Measurements from ENCODE around the gene PALLD.

The PALLD gene

GRCh38 chr4:168550064-168550766, 53.4 kb downstream of the PALLD start:
- DNase-seq: no peak
- in situ Hi-C loops (cut with MboI; ENCODE audit: low pct_unique_long_range_greater_than_20kb, low sequenced_read_pairs): no loop called here

GRCh38 chr4:168551211-168551610, 54.4 kb downstream of the PALLD start:
- DNase-seq: no peak
- in situ Hi-C loops (cut with MboI; ENCODE audit: low pct_unique_long_range_greater_than_20kb, low sequenced_read_pairs): no loop called here

GRCh38 chr4:168551945-168552695, 55.3 kb downstream of the PALLD start:
- peak; percentile 26 for DNase-seq
- in situ Hi-C loops (cut with MboI; ENCODE audit: low pct_unique_long_range_greater_than_20kb, low sequenced_read_pairs): no loop called here

GRCh38 chr4:168553714-168554370, 57.0 kb downstream of the PALLD start:
- DNase-seq: no peak
- in situ Hi-C loops (cut with MboI; ENCODE audit: low pct_unique_long_range_greater_than_20kb, low sequenced_read_pairs): no loop called here

GRCh38 chr4:168555437-168555836, 58.6 kb downstream of the PALLD start:
- in situ Hi-C loops (cut with MboI; ENCODE audit: low pct_unique_long_range_greater_than_20kb, low sequenced_read_pairs): no loop called here

GRCh38 chr4:168557658-168558057, 60.8 kb downstream of the PALLD start:
- in situ Hi-C loops (cut with MboI; ENCODE audit: low pct_unique_long_range_greater_than_20kb, low sequenced_read_pairs): no loop called here
- no peak for DNase-seq

More at GRCh38 chr4:168555437-168555836, 58.6 kb downstream of the PALLD start:
- no peak for DNase-seq

GRCh38 chr4:168558599-168558998, 61.7 kb downstream of the PALLD start:
- in situ Hi-C loops (cut with MboI; ENCODE audit: low pct_unique_long_range_greater_than_20kb, low sequenced_read_pairs): no loop called here

GRCh38 chr4:168560184-168561180, 63.6 kb downstream of the PALLD start:
- in situ Hi-C loops (cut with MboI; ENCODE audit: low pct_unique_long_range_greater_than_20kb, low sequenced_read_pairs): no loop called here
- DNase-seq: no peak

More at GRCh38 chr4:168558599-168558998, 61.7 kb downstream of the PALLD start:
- no peak for DNase-seq

GRCh38 chr4:168562041-168562571, 65.3 kb downstream of the PALLD start:
- DNase-seq: no peak
- in situ Hi-C loops (cut with MboI; ENCODE audit: low pct_unique_long_range_greater_than_20kb, low sequenced_read_pairs): no loop called here

GRCh38 chr4:168564023-168564422, 67.2 kb downstream of the PALLD start:
- in situ Hi-C loops (cut with MboI; ENCODE audit: low pct_unique_long_range_greater_than_20kb, low sequenced_read_pairs): no loop called here
- DNase-seq: no peak

- in situ Hi-C loops (cut with MboI; ENCODE audit: low pct_unique_long_range_greater_than_20kb, low sequenced_read_pairs): no loop called here
These were observed 68.3 kb downstream of the PALLD start for GRCh38 chr4:168565130-168565529.

GRCh38 chr4:168566726-168567125, 69.9 kb downstream of the PALLD start:
- no peak for DNase-seq
- in situ Hi-C loops (cut with MboI; ENCODE audit: low pct_unique_long_range_greater_than_20kb, low sequenced_read_pairs): no loop called here

More at GRCh38 chr4:168565130-168565529, 68.3 kb downstream of the PALLD start:
- DNase-seq: no peak

GRCh38 chr4:168569066-168569930, 72.4 kb downstream of the PALLD start:
- DNase-seq: no peak
- in situ Hi-C loops (cut with MboI; ENCODE audit: low pct_unique_long_range_greater_than_20kb, low sequenced_read_pairs): no loop called here

GRCh38 chr4:168569931-168570276, 73.1 kb downstream of the PALLD start:
- in situ Hi-C loops (cut with MboI; ENCODE audit: low pct_unique_long_range_greater_than_20kb, low sequenced_read_pairs): no loop called here
- no peak for DNase-seq

- DNase-seq: no peak
- in situ Hi-C loops (cut with MboI; ENCODE audit: low pct_unique_long_range_greater_than_20kb, low sequenced_read_pairs): no loop called here
These were observed 73.6 kb downstream of the PALLD start for GRCh38 chr4:168570466-168570865.

- in situ Hi-C loops (cut with MboI; ENCODE audit: low pct_unique_long_range_greater_than_20kb, low sequenced_read_pairs): no loop called here
- no peak for DNase-seq
These were observed 75.2 kb downstream of the PALLD start for GRCh38 chr4:168572002-168572401.

- in situ Hi-C loops (cut with MboI; ENCODE audit: low pct_unique_long_range_greater_than_20kb, low sequenced_read_pairs): no loop called here
- DNase-seq: no peak
These were observed 77.0 kb downstream of the PALLD start for GRCh38 chr4:168573870-168574269.

Data from KBM-7 (cell line).